Myocyte (in vitro differentiated cells): ENCODE results near the gene ITGA11. TPM values are rescaled to one million over a fixed set of nuclear protein-coding genes. Genes with fewer than 3 reads are reported as not detected.

Source experiments
- DNase-seq: peaks from one replicate; pipeline ENCODE4 v3.0.0-alpha.2; 2012; ENCODE audit warnings: low read depth
- total RNA-seq: library from RNA; depleted of rRNA; stranded (reverse); fragments of >200 nt; gene quantifications from 2 replicates; pipeline ENCODE4 v1.2.3, GENCODE V29; 2014

The ITGA11 gene
- total RNA-seq, 1 donor from 2014 or later = 29.2 TPM

GRCh38 chr15:68335251-68335650 is 96.7 kb downstream of the ITGA11 start:
- peak; percentile 96 for DNase-seq

- peak; percentile 87 for DNase-seq
These were observed 97.3 kb downstream of the ITGA11 start for GRCh38 chr15:68334661-68335124.

- DNase-seq = peak; percentile 55
These were observed 98.0 kb downstream of the ITGA11 start for GRCh38 chr15:68333775-68334470.

GRCh38 chr15:68332266-68332665 is 99.7 kb downstream of the ITGA11 start:
- no peak for DNase-seq

GRCh38 chr15:68330901-68331300 is 101.1 kb downstream of the ITGA11 start:
- no peak for DNase-seq

GRCh38 chr15:68330416-68330815 is 101.5 kb downstream of the ITGA11 start:
- no peak for DNase-seq

- DNase-seq = no peak
These were observed 103.0 kb downstream of the ITGA11 start for GRCh38 chr15:68328964-68329363.

- DNase-seq = no peak
These were observed 103.5 kb downstream of the ITGA11 start for GRCh38 chr15:68328443-68328842.

GRCh38 chr15:68326711-68327354 is 105.1 kb downstream of the ITGA11 start:
- DNase-seq = no peak

- no peak for DNase-seq
These were observed 106.2 kb downstream of the ITGA11 start for GRCh38 chr15:68325726-68326125.

GRCh38 chr15:68322796-68323195 is 109.2 kb downstream of the ITGA11 start:
- DNase-seq = no peak

- no peak for DNase-seq
These were observed 110.7 kb downstream of the ITGA11 start for GRCh38 chr15:68321229-68321628.

- DNase-seq = no peak
These were observed 112.0 kb downstream of the ITGA11 start for GRCh38 chr15:68319997-68320396.

- no peak for DNase-seq
These were observed 112.7 kb downstream of the ITGA11 start for GRCh38 chr15:68318931-68319909.

GRCh38 chr15:68318008-68318835 is 113.7 kb downstream of the ITGA11 start:
- no peak for DNase-seq

GRCh38 chr15:68317281-68318007 is 114.5 kb downstream of the ITGA11 start:
- DNase-seq = no peak

GRCh38 chr15:68316061-68316804 is 115.7 kb downstream of the ITGA11 start:
- no peak for DNase-seq

GRCh38 chr15:68315495-68316031 is 116.4 kb downstream of the ITGA11 start:
- no peak for DNase-seq

- no peak for DNase-seq
These were observed 116.9 kb downstream of the ITGA11 start for GRCh38 chr15:68315035-68315434.
